SK-N-MC (cell line): Measurements from ENCODE around the gene PAQR7.

Source experiments
- EZH2 ChIP-seq: fragments of 200-600 bp; sonication (generic); IDR thresholded peaks from one replicate; pipeline ENCODE4 v1.6.1; 2017; ENCODE audit warnings: antibody characterized with exemption
- POLR2AphosphoS5 ChIP-seq: IDR thresholded peaks from 2 replicates; pipeline ENCODE4 v1.6.1; 2012; ENCODE audit warnings: mild to moderate bottlenecking, low read depth, low read length, borderline replicate concordance

- TF ChIP-seq EZH2 (no peak), POLR2AphosphoS5 (no peak)
Measured at GRCh38 chr1:25878690-25879089, 3.2 kb upstream of the PAQR7 start.
